Neuronal stem cell (in vitro differentiated cells): ENCODE results near the gene SEMA3F.
A peak's percentile ranks its signal among the peaks of the same experiment; 100 is the strongest.

ENCODE experiments used
- DNase-seq: peaks from one replicate; pipeline ENCODE4 v3.0.0-alpha.2; 2013; ENCODE audit warnings: low spot score
- H2AFZ ChIP-seq: one replicate; pipeline ENCODE4 v1.6.1; 2013; ENCODE audit warnings: mild to moderate bottlenecking, low read length, inconsistent platforms
- H2AK5ac ChIP-seq: 2 replicates; pipeline ENCODE4 v1.6.1; 2013; ENCODE audit warnings: low read depth, mild to moderate bottlenecking, inconsistent platforms, low read length, moderate library complexity, mixed read lengths
- H2BK120ac ChIP-seq: 2 replicates; pipeline ENCODE4 v1.6.1; 2013; ENCODE audit warnings: low read depth, mild to moderate bottlenecking, inconsistent platforms, low read length, moderate library complexity, mixed read lengths
- H2BK12ac ChIP-seq: one replicate; pipeline ENCODE4 v1.6.1; 2013; ENCODE audit warnings: low read length, inconsistent platforms
- H2BK15ac ChIP-seq: 2 replicates; pipeline ENCODE4 v1.6.1; 2013; ENCODE audit warnings: mild to moderate bottlenecking, low read length, inconsistent platforms, mixed read lengths
- H2BK5ac ChIP-seq: one replicate; pipeline ENCODE4 v1.6.1; 2013; ENCODE audit warnings: inconsistent platforms, mild to moderate bottlenecking, low read length, moderate library complexity
- H3K14ac ChIP-seq: one replicate; pipeline ENCODE4 v1.6.1; 2013; ENCODE audit warnings: low read length, inconsistent platforms
- H3K18ac ChIP-seq: 2 replicates; pipeline ENCODE4 v1.6.1; 2013; ENCODE audit warnings: low read length, inconsistent platforms
- H3K23ac ChIP-seq: 2 replicates; pipeline ENCODE4 v1.6.1; 2013; ENCODE audit warnings: low read depth, mild to moderate bottlenecking, mixed read lengths, low read length, inconsistent platforms; ENCODE audit not compliant: poor library complexity
- H3K27ac ChIP-seq: replicated peaks from 3 replicates; pipeline ENCODE4 v1.5.1; 2013; ENCODE audit warnings: low read length, inconsistent platforms
- H3K27me3 ChIP-seq, 3 experiments: 2 replicates each; pipeline ENCODE4 v1.6.1; 2013; ENCODE audit warnings: low read length in 3 of 3, mild to moderate bottlenecking in 2 of 3, inconsistent platforms in 1 of 3, low read depth in 1 of 3, mixed read lengths in 1 of 3, moderate library complexity in 1 of 3; ENCODE audit not compliant: control insufficient read depth in 3 of 3, insufficient read depth in 3 of 3
- H3K36me3 ChIP-seq, 2 donors: replicated peaks in 1 of 2; 2 replicates each; pipeline ENCODE4 v1.6.1; 2013; ENCODE audit warnings: low read length in 2 of 2; ENCODE audit not compliant: control insufficient read depth in 2 of 2, insufficient read depth in 2 of 2
- H3K4ac ChIP-seq: 2 replicates; pipeline ENCODE4 v1.6.1; 2013; ENCODE audit warnings: inconsistent platforms, mild to moderate bottlenecking, low read length, moderate library complexity
- H3K4me1 ChIP-seq, 2 donors: 1 replicate in 1 of 2; 2 replicates in 1 of 2; pipeline ENCODE4 v1.6.1; 2013; ENCODE audit warnings: low read length in 2 of 2, low read depth in 1 of 2; ENCODE audit not compliant: control insufficient read depth in 2 of 2, insufficient read depth in 1 of 2
- H3K4me2 ChIP-seq: one replicate; pipeline ENCODE4 v1.6.1; 2013; ENCODE audit warnings: mild to moderate bottlenecking, low read length, inconsistent platforms; ENCODE audit not compliant: insufficient read depth, poor library complexity, severe bottlenecking
- H3K4me3 ChIP-seq, 2 donors: 2 replicates each; pipeline ENCODE4 v1.5.1; 2013; ENCODE audit warnings: low read length in 2 of 2, mild to moderate bottlenecking in 2 of 2, inconsistent platforms in 1 of 2, moderate library complexity in 1 of 2
- H3K79me1 ChIP-seq: one replicate; pipeline ENCODE4 v1.6.1; 2013; ENCODE audit warnings: low read depth, mild to moderate bottlenecking, inconsistent platforms, low read length, moderate library complexity
- H3K9ac ChIP-seq: one replicate; pipeline ENCODE4 v1.6.1; 2013; ENCODE audit warnings: mild to moderate bottlenecking, low read depth, low read length, inconsistent platforms; ENCODE audit not compliant: poor library complexity
- H3K9me3 ChIP-seq, 2 donors: replicated peaks in 1 of 2; 2 replicates each; pipeline versions ENCODE3 to v1.6.1; 2013; ENCODE audit warnings: low read length in 2 of 2, mild to moderate bottlenecking in 2 of 2, inconsistent platforms in 1 of 2, low read depth in 1 of 2, mixed read lengths in 1 of 2, moderate library complexity in 1 of 2; ENCODE audit not compliant: control insufficient read depth in 2 of 2, insufficient read depth in 1 of 2
- H4K8ac ChIP-seq: one replicate; pipeline ENCODE4 v1.6.1; 2013; ENCODE audit warnings: low read depth, mild to moderate bottlenecking, inconsistent platforms, low read length, moderate library complexity
- H4K91ac ChIP-seq: one replicate; pipeline ENCODE4 v1.6.1; 2013; ENCODE audit warnings: low read length, low read depth, mild to moderate bottlenecking, inconsistent platforms; ENCODE audit not compliant: poor library complexity
- WGBS, 2 donors: extraction: QIAGEN DNeasy Blood & Tissue Kit; methylation state at CpG; one replicate each; pipeline ENCODE4 v1.1.7; 2013; ENCODE audit warnings: missing lambda C conversion rate in 2 of 2, mixed read lengths in 1 of 2; ENCODE audit not compliant: insufficient read length in 2 of 2, insufficient replicate concordance in 1 of 2; ENCODE audit errors: extremely low coverage in 2 of 2; 5-methylcytosine and 5-hydroxymethylcytosine counted together

Gene SEMA3F

DNA sequence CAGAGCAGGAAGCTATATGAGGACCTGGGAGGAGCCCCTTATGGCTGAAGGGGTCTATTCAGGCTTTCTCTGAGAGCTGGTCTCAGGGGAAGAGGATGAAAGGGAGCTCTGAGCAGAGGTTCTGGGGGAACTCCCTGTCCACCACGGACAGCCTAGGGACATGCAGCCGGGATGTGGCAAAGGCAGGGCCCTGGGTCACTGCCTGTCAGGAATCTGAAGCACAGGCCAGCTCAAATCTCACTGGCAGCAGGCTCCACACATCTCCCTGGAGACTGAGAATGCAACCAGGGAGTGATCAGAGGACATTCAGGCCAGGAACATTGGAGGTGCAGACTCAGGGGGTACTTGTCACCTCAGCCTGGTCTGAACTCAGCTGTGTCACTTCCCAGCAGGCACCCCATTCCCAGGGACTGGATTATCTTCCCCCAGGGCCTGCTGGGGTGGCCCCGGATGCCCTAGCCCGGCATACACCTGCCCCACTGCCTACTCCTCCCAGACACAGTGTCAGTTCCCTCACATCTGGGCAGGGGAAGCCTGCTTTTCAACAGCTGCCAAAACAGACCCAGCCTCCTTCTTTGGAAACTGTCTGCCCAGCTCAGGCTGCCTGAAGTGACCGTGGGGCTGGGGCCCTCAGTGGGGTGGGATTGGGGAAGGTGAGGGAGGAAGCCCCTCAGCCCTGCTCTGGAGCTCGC is 18.3 kb upstream of the SEMA3F start:
- no peaks in the 10 kb centered on the region for H3K79me1 ChIP-seq
- peak overlapping the region; percentile 4 for H3K14ac ChIP-seq
- peak overlapping the region; percentile 100 for H2AK5ac ChIP-seq
- H4K91ac ChIP-seq = peak overlapping the region; percentile 65
- H2BK15ac ChIP-seq = peak overlapping the region; percentile 100
- no peak overlapping the region for H3K4me2 ChIP-seq
- H3K18ac ChIP-seq = peak overlapping the region; percentile 90
- H3K4ac ChIP-seq = no peak overlapping the region
- no peak overlapping the region for H3K4me3 ChIP-seq
- peak overlapping the region; percentile 99 for H2BK12ac ChIP-seq
- no peak overlapping the region for H2AFZ ChIP-seq
- peaks cover 18 to 43% of the 10 kb centered on the region in 2 donors for H3K4me1 ChIP-seq
- peak overlapping the region; percentile 72 for H4K8ac ChIP-seq
- H3K27me3 ChIP-seq = peaks cover 0 to 6% (median 0%) of the 10 kb centered on the region in 3 experiments
- no peak overlapping the region for H2BK5ac ChIP-seq
- no peak for DNase-seq
- no CpG with 5 or more reads among the region's 6 CpGs for WGBS, 2 donors
- no peak overlapping the region for H3K9ac ChIP-seq
- H3K9me3 ChIP-seq = no peaks in the 10 kb centered on the region
- peak overlapping the region; percentile 99 for H2BK120ac ChIP-seq
- H3K27ac ChIP-seq = no peak overlapping the region
- peak overlapping the region; percentile 47 for H3K23ac ChIP-seq
- H3K36me3 ChIP-seq = no peaks in the 10 kb centered on the region

DNA sequence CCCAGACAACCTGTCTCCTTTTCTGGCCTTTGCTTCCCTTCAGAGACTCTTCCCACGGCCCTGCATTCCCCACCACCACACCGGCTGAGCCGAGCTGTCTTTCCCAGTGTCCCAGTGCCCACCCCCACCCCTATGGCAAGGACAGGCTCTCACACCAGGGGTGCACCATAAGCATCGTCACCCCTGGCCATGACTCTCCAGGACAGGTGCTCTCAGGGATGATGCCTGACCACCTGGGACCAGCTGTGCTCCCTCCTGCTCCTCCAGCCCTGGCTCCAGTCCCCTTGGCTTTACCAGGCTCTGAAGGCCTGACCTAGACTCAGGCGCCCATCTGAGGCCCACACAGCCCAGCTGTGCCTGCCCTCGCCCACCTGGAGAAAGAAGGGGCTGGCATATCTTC is 17.6 kb upstream of the SEMA3F start:
- Histone ChIP-seq H3K27me3 (peaks cover 0 to 6% (median 0%) of the 10 kb centered on the region in 3 experiments), H2BK5ac (peak overlapping the region; percentile 8), H3K18ac (peak overlapping the region; percentile 90), H3K36me3 (no peaks in the 10 kb centered on the region), H3K23ac (peak overlapping the region; percentile 47), H3K9ac (peak overlapping the region; percentile 55), H2AFZ (no peak overlapping the region), H3K4me1 (peaks cover 18 to 40% of the 10 kb centered on the region in 2 donors), H3K4me3 (no peak overlapping the region), H3K4ac (peak overlapping the region; percentile 54), H2AK5ac (peak overlapping the region; percentile 100), H4K91ac (peak overlapping the region; percentile 65), H3K4me2 (no peak overlapping the region), H3K27ac (no peak overlapping the region), H3K9me3 (no peaks in the 10 kb centered on the region), H2BK15ac (peak overlapping the region; percentile 100), H2BK120ac (peak overlapping the region; percentile 99), H3K79me1 (no peaks in the 10 kb centered on the region), H2BK12ac (peak overlapping the region; percentile 99), H4K8ac (peak overlapping the region; percentile 17), H3K14ac (peak overlapping the region; percentile 47)
- no peak for DNase-seq
- no CpG with 5 or more reads among the region's 6 CpGs for WGBS, 2 donors

DNA sequence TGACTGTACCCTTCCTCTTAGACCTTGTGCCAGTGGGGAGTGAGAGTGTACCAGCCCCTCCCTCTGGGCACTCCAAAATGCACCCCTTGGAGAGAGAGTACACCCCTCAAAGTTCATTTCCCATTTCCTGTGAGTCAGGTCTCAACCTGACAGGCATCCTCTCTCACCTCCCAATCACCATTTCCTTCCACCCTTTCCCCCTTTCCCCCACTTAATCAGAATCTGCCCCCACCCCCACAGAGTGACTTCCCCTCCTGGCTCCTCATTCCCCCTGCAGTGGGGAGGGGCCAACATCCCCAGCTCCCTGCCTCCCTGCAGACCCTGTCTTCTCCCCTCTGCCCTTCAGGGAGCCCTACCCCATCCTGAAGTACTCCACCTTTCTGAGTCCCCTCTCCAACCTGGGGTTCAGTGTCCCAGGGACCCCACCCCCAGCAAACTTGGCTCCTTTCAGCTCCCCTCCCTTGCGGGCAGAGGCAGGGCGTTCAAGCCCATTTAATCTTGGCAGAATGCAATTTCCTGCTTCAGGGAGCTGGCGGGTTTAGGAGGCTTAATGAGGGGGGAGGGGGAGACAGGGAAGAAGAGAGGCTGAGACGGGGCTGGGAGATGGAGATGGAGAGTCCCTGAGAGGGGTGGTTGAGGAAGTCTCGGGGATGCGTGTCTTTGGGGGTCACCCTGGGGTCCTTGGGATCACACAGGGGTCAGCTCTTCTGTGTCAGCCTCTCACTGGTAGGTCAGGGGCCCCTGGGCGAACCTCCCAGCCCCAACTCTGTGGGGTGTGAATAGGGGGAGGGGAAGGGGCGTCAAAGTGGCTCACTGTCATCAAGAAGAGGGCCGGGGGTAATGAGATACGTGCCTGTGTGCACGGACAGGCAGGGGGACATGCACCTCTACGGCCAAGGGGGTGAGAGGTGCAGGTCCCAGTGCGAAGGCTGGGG is 16.6 kb upstream of the SEMA3F start:
- Histone ChIP-seq H3K23ac (peak overlapping the region; percentile 6), H3K9ac (peak overlapping the region; percentile 84), H3K79me1 (no peaks in the 10 kb centered on the region), H3K14ac (peak overlapping the region; percentile 47), H3K36me3 (no peaks in the 10 kb centered on the region), H3K9me3 (no peaks in the 10 kb centered on the region), H3K4me2 (peak overlapping the region; percentile 51), H3K27me3 (peaks cover 0 to 6% (median 0%) of the 10 kb centered on the region in 3 experiments), H4K91ac (peak overlapping the region; percentile 96), H3K4me3 (no peak overlapping the region), H2AFZ (peak overlapping the region; percentile 59), H2BK5ac (peak overlapping the region; percentile 95), H4K8ac (peak overlapping the region; percentile 75), H2BK12ac (peak overlapping the region; percentile 99), H2AK5ac (peak overlapping the region; percentile 100), H3K18ac (peak overlapping the region; percentile 94), H2BK120ac (peak overlapping the region; percentile 99), H3K4ac (peak overlapping the region; percentile 94), H3K27ac (peak overlapping the region; percentile 32), H3K4me1 (peaks cover 18 to 37% of the 10 kb centered on the region in 2 donors), H2BK15ac (peak overlapping the region; percentile 100)
- no peak for DNase-seq
- no CpG with 5 or more reads among the region's 13 CpGs for WGBS, 2 donors
